SIG-M5 (cell line): Measurements from ENCODE around the gene BMP5.

Experiments used
- DNase-seq: peaks from one replicate; lab custom pipeline; 2025; lab: John Stamatoyannopoulos, UW

BMP5 gene

GRCh38 chr6:55811074-55811473 is 64.3 kb downstream of the BMP5 start:
- DNase-seq = no peak

- DNase-seq = no peak
These were observed 73.1 kb downstream of the BMP5 start for GRCh38 chr6:55802259-55802658.

GRCh38 chr6:55798571-55798970 is 76.8 kb downstream of the BMP5 start:
- no peak for DNase-seq

GRCh38 chr6:55794136-55794812 is 81.1 kb downstream of the BMP5 start:
- DNase-seq = no peak

GRCh38 chr6:55785273-55785672 is 90.1 kb downstream of the BMP5 start:
- DNase-seq = no peak

GRCh38 chr6:55782275-55782674 is 93.1 kb downstream of the BMP5 start:
- DNase-seq = no peak

- no peak for DNase-seq
These were observed 96.7 kb downstream of the BMP5 start for GRCh38 chr6:55778705-55779104.

- no peak for DNase-seq
These were observed 97.9 kb downstream of the BMP5 start for GRCh38 chr6:55777469-55777868.

GRCh38 chr6:55776113-55776512 is 99.3 kb downstream of the BMP5 start:
- DNase-seq = no peak

GRCh38 chr6:55775029-55775318 is 100.4 kb downstream of the BMP5 start:
- DNase-seq = no peak

- DNase-seq = no peak
These were observed 100.9 kb downstream of the BMP5 start for GRCh38 chr6:55774286-55775028.

- no peak for DNase-seq
These were observed 101.7 kb downstream of the BMP5 start for GRCh38 chr6:55773620-55774216.

GRCh38 chr6:55772730-55773129 is 102.7 kb downstream of the BMP5 start:
- no peak for DNase-seq

GRCh38 chr6:55759536-55759935 is 115.9 kb downstream of the BMP5 start:
- no peak for DNase-seq

- DNase-seq = no peak
These were observed 117.0 kb downstream of the BMP5 start for GRCh38 chr6:55758156-55758937.

- DNase-seq = no peak
These were observed 118.8 kb downstream of the BMP5 start for GRCh38 chr6:55756531-55757031.

- DNase-seq = no peak
These were observed 126.5 kb downstream of the BMP5 start for GRCh38 chr6:55748880-55749279.

GRCh38 chr6:55746473-55746872 is 128.9 kb downstream of the BMP5 start:
- DNase-seq = no peak

- DNase-seq = no peak
These were observed 141.1 kb downstream of the BMP5 start for GRCh38 chr6:55734256-55734655.

GRCh38 chr6:55729665-55730064 is 145.7 kb downstream of the BMP5 start:
- DNase-seq = no peak

- no peak for DNase-seq
These were observed 149.2 kb downstream of the BMP5 start for GRCh38 chr6:55726144-55726543.

- DNase-seq = no peak
These were observed 160.6 kb downstream of the BMP5 start for GRCh38 chr6:55714831-55715230.

GRCh38 chr6:55713436-55713835 is 162.0 kb downstream of the BMP5 start:
- no peak for DNase-seq
